ENCODE measurements around the gene DOCK1.

Gene DOCK1

DNA sequence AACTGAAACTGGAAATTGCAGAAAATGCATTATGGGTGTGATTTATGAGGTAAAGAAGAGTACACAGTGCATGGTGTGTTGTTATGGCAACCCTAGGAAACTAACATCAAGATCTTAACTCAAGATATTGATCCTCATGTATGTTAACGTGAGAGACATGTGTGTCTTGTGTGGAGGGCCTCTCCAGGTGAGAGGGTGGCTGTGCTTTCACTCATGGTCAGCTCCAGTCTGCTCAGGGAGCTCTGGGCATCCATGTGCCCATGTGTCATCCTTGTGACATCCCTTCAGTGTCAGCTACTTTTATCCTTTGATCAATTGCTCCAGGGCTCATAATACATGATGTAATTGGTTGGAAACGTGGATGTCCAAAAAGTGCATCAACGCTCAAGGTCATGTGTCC is 316.1 kb downstream of the DOCK1 start:
- DNase-seq (ENCODE audit: low read depth), result no peak

DNA sequence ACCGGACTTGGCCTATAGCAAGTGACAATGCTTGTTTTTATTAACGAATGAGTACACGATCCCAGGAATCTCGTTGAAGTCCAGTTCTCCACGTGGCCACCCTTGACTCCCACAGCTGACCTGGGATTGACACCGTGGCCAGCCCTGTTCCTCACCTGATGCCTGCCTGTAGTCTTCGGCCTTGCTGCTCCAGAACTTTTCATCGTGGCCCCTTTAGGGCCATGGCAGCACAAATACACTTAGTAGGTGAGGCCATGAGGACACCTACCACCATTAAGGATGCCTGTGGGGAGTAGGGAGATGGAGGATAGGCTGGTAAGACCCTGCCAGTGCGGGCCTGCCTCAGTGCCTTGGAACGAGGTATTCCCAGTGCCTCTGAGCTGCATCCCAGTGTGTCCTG is 321.8 kb downstream of the DOCK1 start:
- DNase-seq (ENCODE audit: low read depth), result no peak

DNA sequence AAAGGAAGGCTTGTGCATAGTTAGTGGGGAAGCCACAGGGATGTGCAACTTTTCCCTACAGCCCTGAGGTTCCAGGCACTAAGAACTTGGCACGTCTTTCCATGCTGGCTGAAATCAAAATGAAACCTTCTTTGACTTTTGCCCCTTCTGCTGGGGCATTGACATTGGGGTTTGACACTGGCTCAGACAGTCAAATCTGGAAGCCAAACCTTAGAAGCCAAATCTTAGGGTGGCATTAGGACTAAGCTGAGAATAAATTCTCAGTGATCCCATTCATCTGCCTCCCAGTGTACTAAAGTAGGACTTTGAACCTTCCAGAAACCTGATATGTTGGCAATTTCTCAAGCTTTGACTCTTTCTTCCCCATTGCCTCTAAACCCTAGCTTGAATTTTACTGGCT is 322.4 kb downstream of the DOCK1 start:
- DNase-seq (ENCODE audit: low read depth), result no peak

DNA sequence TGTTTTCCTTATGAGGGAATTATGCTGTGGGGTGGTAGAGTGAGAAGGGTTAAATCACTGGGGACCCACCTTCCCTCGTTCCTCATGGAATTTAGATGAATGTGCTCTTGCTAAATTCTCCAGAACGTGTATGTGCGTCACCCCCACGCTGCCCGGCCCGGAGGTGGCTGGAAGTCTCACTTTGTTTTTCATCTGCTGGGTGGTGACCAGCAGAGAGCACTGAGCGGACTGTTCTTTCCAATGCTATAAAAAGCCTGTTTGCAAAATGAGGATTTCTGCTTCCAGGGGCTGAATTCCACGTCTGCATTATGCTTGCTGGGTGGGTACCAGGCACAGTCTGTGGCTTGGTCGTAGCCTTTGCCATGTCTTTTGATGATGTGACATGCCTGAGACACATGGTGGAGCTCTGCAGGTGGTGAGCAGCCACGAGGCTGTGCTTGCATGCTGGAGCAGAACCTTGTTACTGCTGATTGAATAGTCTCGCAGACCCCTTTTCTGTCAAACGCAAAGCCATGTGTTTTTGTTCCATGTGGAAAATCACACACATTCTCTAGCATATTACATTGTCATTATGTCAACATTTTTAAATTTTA is 323.1 kb downstream of the DOCK1 start:
- DNase-seq (ENCODE audit: low read depth), result no peak

- no peak for DNase-seq (ENCODE audit: low read depth)
Measured at GRCh38 chr10:127234306-127234800, 329.1 kb downstream of the DOCK1 start.

DNA sequence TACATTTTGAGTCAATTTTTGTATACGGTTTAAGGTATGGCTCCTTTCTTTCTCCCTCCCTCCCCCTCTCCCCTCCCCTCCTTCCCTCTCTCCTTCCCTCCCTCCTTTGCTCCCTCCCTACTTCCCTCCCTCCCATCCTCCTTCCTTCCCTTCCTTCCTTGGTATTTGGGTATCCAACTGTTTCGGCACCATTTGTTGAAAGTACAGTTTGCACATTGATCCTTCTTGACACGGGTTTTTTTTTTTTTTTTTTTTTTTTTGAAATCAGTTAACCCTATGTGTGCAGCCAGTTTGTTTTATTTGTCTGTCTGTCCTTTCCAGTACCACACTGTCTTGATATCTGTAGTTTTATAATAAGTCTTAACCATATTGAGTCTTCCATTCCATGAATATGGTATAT is 331.0 kb downstream of the DOCK1 start:
- no peak for DNase-seq (ENCODE audit: low read depth)

- DNase-seq (ENCODE audit: low read depth), result no peak
Measured at GRCh38 chr10:127242914-127243313, 337.7 kb downstream of the DOCK1 start.

GRCh38 chr10:127243490-127244272 is 338.5 kb downstream of the DOCK1 start:
- DNase-seq (ENCODE audit: low read depth), result no peak

DNA sequence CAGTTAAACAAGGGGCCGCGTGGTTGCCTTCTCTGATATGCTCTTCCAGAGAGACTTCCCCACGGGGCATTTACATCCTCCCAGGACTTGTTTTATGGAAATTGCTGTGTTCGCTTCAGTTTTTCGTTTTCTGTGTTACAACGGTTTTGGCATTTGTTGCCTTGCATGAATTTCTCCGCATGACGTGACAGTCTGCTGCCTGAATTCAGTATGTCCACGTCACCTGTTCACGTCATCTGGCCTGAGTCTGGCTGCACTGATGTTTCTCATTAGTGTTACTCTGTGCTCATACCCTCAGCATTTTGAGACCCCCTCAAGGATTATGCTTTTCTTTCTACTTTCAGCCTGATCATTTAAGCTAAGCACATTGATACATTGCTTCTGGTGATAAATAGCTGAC is 340.2 kb downstream of the DOCK1 start:
- no peak for DNase-seq (ENCODE audit: low read depth)

DNA sequence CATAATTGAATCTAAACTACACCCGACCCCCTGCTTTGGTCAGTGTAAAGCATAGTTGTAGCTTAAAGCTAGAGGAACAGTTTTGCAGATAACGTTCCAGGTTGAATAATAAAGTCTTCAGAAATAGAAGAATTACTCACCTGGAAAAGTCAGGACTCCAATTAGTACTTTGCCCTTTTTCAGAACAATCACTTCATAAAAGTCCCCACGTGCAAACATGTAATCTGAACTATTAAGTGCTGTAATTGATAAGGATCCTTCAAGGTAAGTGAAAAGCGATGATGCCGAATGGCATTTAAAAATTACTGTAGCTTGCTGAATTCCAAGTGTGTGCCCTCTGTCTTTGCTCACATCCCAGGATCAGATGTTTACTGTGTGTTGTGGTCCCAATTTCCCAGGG is 344.8 kb downstream of the DOCK1 start:
- DNase-seq (ENCODE audit: low read depth), result no peak

DNA sequence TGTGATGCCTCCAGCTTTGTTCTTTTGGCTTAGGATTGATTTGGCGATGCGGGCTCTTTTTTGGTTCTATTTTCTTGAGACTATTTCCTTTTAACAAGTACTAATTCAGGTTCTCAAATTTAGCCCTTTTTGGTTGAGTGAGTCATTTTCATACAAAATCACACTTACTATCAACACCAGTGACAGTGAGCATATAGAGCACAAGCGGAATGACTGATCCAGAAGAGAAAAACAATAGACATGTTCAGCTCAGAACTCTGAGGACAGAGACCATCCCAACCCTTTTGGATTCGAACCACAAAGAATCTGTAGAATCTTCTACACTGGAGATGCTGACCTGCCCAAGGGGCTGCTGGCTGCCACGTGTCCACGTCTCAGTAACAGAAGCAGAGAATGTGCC is 347.6 kb downstream of the DOCK1 start:
- DNase-seq (ENCODE audit: low read depth), result no peak

GRCh38 chr10:127254276-127254675 is 349.0 kb downstream of the DOCK1 start:
- no peak for DNase-seq (ENCODE audit: low read depth)

GRCh38 chr10:127257395-127257794 is 352.2 kb downstream of the DOCK1 start:
- DNase-seq (ENCODE audit: low read depth), result no peak

DNA sequence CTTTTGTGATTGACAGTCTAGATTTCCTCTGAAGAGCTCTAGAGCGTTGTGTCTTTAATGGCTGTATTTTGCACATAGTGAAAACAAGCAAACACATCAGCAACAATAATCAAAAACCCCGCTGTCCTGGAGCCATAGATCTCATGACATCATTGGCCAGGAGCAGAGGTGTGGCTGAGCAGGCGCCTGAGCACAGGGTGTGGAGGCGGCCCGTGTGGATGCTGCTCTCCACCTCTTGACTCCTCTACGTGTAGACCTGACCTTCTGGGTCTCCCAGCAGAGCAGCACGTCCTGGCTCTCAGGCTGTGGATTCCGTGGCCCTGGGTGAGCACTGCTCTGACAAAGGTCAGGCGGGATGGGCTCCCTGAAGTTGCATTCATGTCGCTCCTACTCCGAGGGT is 354.1 kb downstream of the DOCK1 start:
- no peak for DNase-seq (ENCODE audit: low read depth)

DNA sequence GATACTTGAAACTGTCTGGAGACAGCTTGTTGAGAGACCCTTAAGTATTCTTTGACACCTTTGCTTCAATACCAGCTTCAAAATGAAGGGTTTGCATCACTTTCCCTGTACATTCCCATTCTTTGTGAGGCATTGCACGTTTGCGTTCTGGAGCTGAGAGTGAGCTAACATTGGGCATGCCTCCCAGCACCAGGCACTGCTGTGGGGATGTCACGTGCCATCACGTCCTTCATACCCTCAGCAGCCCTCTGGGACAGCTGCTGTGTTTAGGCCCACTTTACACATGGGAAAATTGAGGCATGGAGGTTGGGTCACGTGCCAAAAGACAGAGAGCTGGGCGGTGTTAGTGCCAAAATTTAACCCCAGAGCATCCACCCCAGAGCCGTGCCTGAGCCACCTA is 357.4 kb downstream of the DOCK1 start:
- DNase-seq (ENCODE audit: low read depth), result no peak

- DNase-seq (ENCODE audit: low read depth), result no peak
Measured at GRCh38 chr10:127265288-127265687, 360.1 kb downstream of the DOCK1 start.

DNA sequence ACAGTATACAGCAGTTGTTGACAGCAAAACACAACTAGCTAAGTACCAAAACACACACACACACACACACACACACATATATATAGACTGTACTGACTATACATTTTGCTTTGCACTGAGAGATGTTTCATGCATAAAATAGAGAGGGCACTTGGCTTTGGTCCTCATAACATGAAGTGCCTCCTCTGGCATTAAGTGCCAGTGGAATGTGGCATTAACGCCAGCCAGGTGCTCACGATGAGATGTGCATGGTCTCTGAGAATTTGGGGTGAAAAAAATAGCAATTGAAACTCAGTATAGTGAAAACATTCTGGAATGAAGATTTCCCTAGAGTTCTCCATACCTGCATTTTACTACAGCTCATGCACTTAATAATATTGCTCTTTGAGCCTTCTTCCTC is 361.2 kb downstream of the DOCK1 start:
- DNase-seq (ENCODE audit: low read depth), result no peak

DNA sequence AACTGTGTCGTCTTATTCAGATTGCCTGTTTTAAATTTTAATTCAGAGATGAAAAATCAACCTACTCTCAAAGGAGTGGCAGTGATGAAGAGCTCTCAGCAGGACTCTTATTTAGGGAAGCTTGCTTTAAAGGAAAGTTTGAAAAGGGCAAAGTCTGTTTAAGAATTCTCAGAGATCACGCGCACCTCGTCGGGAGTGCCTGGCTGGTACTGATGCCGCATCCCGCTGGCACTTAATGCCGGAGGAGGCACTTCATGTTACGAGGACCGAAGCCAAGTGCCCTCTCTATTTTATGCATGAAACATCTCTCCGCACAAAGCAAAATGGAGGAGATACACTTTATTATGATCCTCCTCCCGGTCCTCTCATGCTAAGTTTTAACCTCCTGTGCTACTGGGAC is 362.2 kb downstream of the DOCK1 start:
- no peak for DNase-seq (ENCODE audit: low read depth)

DNA sequence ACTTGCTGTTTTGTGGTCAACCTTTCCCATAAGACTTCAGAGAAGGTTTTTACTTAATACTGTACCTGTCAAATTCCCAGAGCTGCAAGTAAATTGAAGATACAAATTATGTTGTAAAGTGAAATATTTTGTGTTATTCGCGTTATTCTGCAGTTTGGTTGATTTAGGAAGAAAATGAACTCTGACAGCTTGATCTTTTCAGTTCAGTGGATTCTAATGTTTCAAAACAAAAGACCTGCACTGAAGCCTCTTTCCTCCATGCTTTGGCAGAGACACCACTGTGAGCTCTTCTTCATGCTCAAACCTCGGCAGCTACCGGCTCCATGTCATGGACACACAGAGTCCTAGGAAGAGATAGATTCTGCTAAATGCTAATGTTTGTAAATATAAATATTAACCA is 366.8 kb downstream of the DOCK1 start:
- no peak for DNase-seq (ENCODE audit: low read depth)

DNA sequence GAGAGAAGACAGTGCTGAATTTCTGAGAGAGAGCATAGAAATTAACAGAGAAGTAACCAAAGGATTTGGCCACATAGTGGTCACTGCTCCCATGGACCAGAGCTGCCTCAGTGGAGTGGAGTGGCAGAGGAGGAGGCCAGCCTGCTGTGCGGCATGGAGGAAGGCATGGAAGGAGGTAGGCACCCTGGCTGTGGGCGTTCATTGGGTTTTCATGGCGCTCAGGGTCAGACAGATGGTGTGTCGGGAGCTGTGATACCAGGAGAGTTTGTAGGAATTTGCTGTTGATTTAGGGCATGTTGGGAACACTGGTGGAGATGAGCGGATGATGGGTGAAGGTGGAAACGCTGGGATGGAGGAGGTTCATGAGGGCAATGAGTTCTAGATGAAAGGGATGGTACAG is 370.0 kb downstream of the DOCK1 start:
- DNase-seq (ENCODE audit: low read depth), result no peak

DNA sequence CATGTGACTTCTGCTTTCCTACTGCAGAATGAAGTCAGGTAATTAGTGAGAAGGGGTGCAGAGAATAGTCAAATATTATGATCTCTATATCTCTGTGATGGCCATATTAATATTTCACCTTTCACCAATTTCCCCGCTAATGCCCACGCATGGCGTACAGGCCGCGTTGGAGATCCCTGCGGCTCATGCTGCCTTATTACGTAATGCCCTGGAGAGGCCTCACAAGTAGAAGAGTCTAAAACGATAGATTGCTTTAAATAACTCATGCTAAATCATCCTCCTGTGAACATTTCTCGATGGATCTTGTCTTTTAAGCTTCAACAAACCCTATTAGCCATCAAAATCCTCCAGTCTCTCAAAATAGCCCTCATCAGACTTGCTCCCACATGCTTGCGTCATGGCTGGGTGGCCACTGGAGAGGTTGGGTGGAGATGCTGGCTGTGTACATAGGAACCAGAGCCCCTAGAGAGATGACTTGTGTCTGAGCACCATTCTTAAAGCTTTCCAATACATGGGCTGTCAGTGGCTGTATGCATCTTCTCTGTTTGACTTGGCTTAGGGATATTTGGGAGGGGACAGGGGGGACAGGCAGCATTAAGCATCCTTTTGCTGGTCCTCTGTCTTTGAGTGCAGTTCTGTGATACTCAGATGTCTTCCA is 370.7 kb downstream of the DOCK1 start:
- DNase-seq (ENCODE audit: low read depth), result no peak

DNA sequence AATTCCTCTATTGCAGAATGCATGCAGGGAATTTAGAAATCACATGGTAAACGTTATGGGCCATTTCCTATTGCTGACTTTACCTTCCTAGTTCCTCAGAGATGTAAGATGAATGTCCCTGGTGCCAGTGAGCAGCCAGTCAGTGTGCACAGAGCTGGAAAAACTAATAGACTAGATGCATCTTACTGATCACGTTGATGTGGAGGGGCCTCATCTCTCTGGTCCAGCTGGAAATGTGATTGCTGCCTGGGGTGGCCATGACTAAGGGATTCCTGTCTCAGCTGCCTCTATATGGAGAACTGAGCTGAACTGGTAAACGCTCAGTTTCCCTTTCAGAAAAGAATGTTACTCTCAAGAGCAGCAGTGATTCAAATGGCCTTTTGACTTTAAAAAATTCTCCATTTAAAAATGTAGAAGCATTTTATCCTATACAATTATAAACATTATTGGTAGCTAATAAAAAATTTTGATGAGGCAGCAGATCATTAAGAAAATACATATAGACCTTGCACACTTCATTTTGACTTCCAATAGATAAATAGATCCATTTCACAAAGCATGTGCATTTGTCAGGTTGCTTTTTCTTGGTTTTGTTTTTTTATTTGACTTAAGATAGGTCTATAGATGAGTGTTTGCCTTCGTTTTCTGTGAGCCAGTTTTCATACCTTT is 371.7 kb downstream of the DOCK1 start:
- DNase-seq (ENCODE audit: low read depth), result no peak

DNA sequence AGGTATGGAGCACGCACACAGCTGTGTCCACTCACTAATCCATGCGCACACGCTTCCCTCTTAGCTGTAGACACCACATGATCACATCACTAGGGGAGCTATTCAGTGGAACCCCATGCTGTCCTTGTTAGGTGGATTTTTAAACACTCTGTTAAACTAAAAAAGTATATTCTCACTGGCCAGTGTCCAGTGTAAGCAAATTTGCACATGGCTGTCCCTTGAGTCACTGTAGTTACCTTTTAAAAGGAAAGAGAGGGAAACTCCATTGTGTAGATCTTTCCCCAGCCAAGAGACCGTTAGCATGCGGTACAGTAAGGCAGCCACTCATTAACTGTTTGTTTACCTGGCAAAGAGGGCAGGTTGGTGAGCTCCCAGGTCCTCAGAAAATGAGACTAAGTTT is 372.8 kb downstream of the DOCK1 start:
- DNase-seq (ENCODE audit: low read depth), result no peak

Data from stimulated activated CD4-positive, alpha-beta T cell treated with anti-CD3 and anti-CD28 coated beads, Interleukin-2, amount 100 ng/mL, for 4 hours (primary cell).